ENCODE measurements around the gene MYNN.
"Not testable (repeated sequence)": the region's sequence is repeated elsewhere in the genome, so short reads cannot be mapped to it uniquely, and the experiment has no call there.

The MYNN gene

GRCh38 chr3:169772897-169773816 lies at the start of gene MYNN:
MYNN (plus strand) TSS chr3:169773396; CDS start chr3:169774296, 900 bp downstream.
- FAIRE-seq, result no peak

- FAIRE-seq, result not testable (repeated sequence)
Measured at GRCh38 chr3:169731857-169732256, 41.3 kb upstream of the MYNN start.

DNA sequence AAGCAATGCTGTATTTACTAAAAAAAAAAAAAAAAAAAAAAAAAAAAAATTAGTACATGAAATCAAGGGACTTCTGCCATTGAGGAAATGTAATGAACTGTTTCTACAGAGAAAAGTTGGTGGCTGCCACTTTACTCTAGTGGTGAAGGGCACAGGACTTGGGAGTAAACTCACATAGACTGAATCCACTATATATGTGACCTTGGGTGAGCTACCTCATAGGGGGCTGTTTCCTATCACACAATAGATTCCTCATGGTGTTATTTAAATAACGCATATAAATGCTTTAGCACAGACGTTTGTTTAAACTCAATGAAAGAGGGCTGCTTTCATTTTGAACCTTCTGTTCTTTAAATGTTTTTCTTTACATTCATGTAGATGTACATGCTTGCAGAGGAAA lies 34.1 kb upstream of the MYNN start:
- FAIRE-seq, result no peak

DNA sequence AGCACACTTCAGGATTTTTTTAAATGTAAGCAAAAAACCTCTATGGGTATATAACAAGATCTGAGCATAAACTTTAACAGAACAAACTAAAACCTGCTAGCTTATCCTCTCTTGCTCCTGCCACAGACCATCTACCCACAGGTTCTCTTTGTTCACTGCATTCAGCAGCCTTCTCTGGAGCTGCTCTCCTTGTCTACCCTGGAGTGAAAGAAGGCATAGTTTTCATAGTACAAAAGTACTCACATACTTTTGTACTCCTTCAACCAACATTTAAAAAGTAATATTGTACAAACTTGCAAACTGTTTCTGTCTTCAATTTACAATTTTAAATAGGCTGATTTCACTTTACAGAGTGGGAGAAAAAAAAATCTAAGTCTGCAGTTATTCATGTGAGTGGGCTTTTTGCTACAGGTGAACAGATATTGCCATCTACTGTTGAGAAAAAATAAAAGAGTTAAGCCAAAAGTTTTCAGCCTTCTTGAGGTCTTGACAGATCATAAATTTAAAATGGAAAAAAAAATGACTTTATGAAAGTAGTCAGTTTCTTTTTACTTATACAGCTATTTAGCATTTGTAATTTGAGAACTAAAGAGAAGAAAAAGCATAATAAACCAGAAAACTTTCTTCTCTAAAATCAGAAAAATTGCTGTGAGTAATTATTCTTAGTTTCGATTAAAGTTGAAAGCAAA lies 28.7 kb upstream of the MYNN start:
- FAIRE-seq, result no peak

- no peak for FAIRE-seq
Measured at GRCh38 chr3:169746924-169747323, 26.3 kb upstream of the MYNN start.

- FAIRE-seq, result no peak
Measured at GRCh38 chr3:169748670-169749069, 24.5 kb upstream of the MYNN start.

- FAIRE-seq, result no peak
Measured at GRCh38 chr3:169750665-169751064, 22.5 kb upstream of the MYNN start.

- no peak for FAIRE-seq
Measured at GRCh38 chr3:169751875-169752274, 21.3 kb upstream of the MYNN start.

DNA sequence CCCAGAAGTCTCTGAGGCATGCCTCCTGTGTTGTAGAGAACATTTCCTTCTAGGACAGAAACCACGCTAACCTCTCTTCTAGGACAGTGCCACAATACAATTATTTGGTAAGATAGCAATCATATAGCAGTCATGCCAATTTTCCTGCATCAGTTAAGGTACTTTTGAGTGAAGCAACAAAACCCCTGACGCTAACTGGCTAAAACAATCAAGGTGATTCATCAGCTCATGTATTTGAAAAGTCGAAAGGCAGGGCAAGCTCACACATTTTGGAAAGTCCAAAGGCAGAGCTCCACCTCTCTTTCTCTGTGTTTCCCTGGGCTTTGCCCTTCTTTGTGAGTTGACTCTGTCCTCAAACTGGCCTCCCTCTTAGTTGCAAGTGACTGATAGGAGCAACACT lies 18.5 kb upstream of the MYNN start:
- no peak for FAIRE-seq

DNA sequence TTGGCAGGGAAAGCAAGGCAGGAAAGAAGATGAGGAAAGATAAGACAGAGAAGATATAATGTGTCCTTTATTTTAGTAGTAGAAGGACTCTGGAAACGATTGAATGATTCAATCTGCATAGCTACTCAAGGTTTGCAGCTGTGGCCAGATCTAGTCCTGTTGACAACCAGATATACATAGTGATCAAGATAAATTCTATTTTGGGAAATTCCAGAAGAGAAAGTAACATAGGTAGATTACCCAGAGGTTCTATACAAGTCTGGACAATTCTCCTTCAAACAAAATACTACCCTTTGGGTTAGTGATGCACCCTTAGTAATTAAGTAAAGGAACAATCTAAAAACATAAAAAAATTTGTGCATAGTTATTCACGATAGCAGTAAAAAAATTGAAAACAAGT lies 17.7 kb upstream of the MYNN start:
- no peak for FAIRE-seq

DNA sequence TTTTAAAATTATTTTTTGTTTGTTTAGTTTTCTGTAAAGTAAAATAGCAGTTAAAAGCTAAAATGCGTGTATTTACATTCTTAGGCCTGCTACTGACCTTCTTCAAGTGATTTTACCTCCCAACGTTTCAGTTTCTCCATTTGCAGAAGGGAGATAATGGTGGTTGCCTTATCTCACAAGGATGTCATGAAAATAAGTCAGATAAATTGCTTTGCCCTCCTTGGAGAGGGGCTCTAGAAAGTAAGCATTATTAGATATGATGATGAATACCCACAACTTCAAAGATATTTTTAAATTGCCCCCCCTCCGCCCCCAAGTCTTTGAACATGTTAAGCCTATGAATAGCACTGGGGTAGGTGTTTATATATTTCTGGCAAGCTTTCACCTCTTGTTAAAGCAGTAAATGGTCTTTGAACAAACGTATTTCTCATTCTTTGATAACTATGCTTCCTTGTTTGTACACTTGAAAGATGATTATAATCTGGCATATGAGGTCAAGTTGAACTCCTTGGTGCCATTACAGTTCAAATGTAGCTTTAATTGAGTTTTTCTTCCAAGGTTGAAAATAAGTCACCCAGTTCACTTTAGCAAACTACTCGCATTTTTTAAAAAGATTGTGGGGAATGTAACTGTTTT lies 14.7 kb upstream of the MYNN start:
- FAIRE-seq, result no peak

DNA sequence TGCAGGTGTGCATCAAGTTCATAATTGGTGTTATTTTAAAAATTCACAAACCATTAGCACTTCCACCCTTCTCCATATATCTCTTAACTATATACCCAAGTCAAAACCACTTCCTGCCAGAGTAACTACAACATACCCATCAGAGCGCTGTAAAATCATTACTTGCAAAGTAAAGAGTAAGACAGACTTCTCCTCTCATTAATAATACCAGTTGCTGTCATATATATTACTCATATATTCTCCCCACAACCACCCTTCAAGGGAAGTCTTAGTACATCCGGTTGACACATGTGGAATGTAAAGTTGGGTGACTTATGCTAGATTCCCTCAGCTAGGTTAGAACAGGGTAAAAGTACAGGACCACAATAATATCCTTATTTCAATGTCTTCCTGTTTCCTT lies 13.9 kb upstream of the MYNN start:
- FAIRE-seq, result no peak

GRCh38 chr3:169760479-169760878 lies 12.7 kb upstream of the MYNN start:
- FAIRE-seq, result no peak

DNA sequence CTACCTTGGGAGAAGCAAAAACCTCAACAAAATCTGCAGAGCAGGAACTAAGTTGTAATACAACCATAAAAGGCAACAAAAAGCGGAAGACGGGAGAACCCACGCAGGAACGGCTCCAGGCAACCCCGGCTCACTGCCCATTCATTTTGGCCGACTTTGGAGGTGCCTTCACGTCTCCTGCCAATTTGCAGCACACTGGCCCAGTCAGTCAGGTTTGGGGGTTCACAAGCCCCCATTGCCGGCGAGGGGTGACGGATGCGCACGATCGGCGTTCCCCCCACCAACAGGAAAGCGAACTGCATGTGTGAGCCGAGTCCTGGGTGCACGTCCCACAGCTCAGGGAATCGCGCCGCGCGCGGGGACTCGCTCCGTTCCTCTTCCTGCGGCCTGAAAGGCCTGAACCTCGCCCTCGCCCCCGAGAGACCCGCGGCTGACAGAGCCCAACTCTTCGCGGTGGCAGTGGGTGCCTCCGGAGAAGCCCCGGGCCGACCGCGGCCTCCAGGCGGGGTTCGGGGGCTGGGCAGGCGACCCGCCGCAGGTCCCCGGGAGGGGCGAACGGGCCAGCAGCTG lies 8.8 kb upstream of the MYNN start:
- FAIRE-seq, result no peak

GRCh38 chr3:169764882-169765612 lies 8.1 kb upstream of the MYNN start, which contains the start of gene TERC:
TERC (minus strand) TSS chr3:169765060.
- FAIRE-seq, result no peak

DNA sequence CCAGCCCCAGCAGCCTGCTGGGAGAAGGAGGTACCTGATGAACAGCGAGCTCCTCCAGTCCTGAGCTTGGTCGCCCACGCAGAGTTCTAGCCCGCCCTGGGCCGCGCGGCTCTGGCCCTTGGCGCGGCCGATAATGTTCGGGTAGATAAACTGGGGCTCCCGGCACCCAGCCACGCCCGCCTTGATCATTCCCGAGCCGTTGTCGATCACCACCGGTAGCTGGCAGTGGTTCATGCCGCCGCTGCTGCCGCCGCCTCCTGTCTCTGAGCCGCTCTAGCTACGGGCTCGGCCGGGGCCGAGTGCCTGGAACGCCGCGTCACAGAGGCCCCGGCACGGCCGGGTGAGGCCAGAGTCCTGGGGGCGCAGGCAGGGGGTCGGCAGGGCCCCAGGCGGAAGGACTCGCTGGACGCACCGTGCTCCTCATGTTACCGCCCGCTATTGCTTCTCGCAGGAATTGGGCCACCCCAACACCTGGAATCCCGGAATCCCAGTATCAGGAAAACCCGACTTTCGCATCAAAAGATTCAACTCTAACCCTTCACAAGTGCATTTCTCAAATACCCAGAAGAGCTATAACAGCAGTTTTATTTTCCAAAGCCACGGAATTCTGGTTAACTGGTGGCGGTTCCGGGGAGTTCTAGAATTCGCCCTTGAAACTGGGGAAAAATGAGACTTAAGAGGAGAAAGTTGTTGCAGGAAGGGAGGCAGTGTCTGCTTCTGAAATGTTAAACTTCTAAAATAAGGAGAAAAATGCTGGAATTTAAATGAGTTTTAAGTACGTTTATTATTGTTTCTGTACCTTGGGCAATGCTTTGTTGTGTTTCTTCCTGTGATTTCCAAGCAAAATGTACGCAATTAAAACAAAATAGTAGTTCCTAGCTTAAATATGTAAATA lies 3.7 kb upstream of the MYNN start, which contains the start of gene ACTRT3:
Gene ACTRT3 (minus strand): TSS at position 275 of the 895 bp plus-strand sequence. CDS start 41 bp downstream, at position 234.
- no peak for FAIRE-seq

DNA sequence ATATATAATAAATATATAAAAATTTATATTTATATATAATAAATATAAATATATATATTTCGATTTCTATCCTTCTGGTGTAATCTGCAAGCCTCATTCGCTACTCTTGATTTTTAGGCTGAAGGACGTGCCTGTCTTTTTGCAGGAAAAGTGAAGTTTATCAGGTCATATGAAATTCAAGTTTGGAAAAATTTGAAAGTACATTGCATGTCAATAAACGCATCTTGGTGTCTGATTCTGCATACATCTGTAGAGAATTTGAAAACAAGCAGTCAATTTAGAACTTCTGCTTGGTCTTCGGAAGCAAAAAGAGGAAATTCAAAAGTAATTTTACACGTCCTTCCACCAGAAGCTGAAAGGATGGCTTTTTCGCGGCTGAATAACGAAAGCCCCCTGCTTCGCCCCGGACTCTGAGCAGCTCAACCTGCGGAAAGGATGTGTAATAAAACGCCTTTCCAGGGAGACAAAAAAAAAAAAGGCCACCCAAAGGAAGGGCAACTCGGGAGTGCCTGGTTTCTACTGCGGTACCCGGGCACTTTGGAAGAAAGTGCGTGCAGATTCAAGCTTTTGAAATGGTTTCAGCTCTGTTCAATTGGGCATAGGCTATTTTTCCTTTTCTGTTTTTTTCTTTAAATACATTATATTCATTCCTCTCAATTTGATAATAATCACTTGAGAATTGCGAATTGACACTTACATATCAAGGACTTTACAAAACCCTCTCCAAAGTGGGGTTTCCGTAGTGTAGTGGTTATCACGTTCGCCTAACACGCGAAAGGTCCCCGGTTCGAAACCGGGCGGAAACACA lies 1.5 kb upstream of the MYNN start:
- no peak for FAIRE-seq

- no peak for FAIRE-seq
Measured at GRCh38 chr3:169772305-169772896, 795 bp upstream of the MYNN start.

DNA sequence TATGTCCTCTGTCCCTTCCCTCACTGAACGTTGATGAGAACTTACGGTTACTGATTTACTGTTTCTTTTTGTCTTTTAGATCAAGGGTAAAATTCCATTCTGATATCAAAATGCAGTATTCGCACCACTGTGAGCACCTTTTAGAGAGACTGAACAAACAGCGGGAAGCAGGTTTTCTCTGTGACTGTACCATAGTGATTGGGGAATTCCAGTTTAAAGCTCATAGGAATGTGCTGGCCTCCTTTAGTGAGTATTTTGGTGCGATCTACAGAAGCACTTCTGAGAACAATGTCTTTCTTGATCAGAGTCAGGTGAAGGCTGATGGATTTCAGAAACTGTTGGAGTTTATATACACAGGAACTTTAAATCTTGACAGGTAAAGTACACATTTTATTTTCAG lies 990 bp downstream of the MYNN start:
- FAIRE-seq, result no peak

- FAIRE-seq, result no peak
Measured at GRCh38 chr3:169777822-169778221, 4.6 kb downstream of the MYNN start.
